ENCODE results near the gene DNAH11.

- TF ChIP-seq CTCF (conservative IDR thresholded peaks at IDR 0.05; ENCODE audit: low read depth, low read length) (no peak), RAD21 (IDR thresholded peaks at IDR 0.05; ENCODE audit: low read length) (no peak), CEBPB (IDR thresholded peaks at IDR 0.05; ENCODE audit: low read depth, low read length) (no peak), MAZ (IDR thresholded peaks at IDR 0.05; ENCODE audit: borderline replicate concordance, low read depth, low read length) (no peak), CHD1 (IDR thresholded peaks at IDR 0.05; ENCODE audit: low read depth, low read length) (no peak), POLR2A (IDR thresholded peaks at IDR 0.05; ENCODE audit: low read depth, low read length) (no peak), SMC3 (IDR thresholded peaks at IDR 0.05; ENCODE audit: low read depth, low read length) (no peak), RFX5 (IDR thresholded peaks at IDR 0.05; ENCODE audit: low read depth, low read length) (no peak), MAFK (IDR thresholded peaks at IDR 0.05; ENCODE audit: low read depth, low read length) (no peak), BHLHE40 (IDR thresholded peaks at IDR 0.05; ENCODE audit: low read depth, low read length) (no peak), FOS (IDR thresholded peaks at IDR 0.05; ENCODE audit: low read depth, low read length) (no peak), MXI1 (IDR thresholded peaks at IDR 0.05; ENCODE audit: borderline replicate concordance, low read depth, low read length) (no peak)
Measured at GRCh38 chr7:21915140-21915539, 372.3 kb downstream of the DNAH11 start.

Data from IMR-90 (cell line).